Activated CD8-positive, alpha-beta T cell treated with anti-CD3 and anti-CD28 coated beads, Interleukin-2, amount 10 ng/mL, durations not matched to agents 7 days and 5 days (primary cell): ENCODE data around the gene CXCL12. TPM values are rescaled to one million over a fixed set of nuclear protein-coding genes. Genes with fewer than 3 reads are reported as not detected.

Experiments
- ATAC-seq: fragments of 150-1000 bp; cut with Tn5 transposase; one replicate; pipeline ENCODE4 v1.10.0; 2021; ENCODE audit warnings: moderate library complexity
- CTCF ChIA-PET: fragments of 350-600 bp; sonication (Branson Sonifier 250); formaldehyde crosslinking; loops from one replicate; lab custom pipeline; 2021; ENCODE audit warnings: antibody characterized with exemption; lab: Charles Lee
- POLR2A ChIA-PET: fragments of 350-600 bp; sonication (Branson Sonifier 250); formaldehyde crosslinking; loops from one replicate; lab custom pipeline; 2021; ENCODE audit warnings: antibody characterized with exemption; lab: Charles Lee
- DNase-seq: peaks from one replicate; pipeline ENCODE4 v3.0.0-alpha.2; 2020
- H3K27ac Mint-ChIP-seq: one replicate; pipeline ENCODE4 v1.8.0; 2021; ENCODE audit warnings: mild to moderate bottlenecking, mixed read lengths
- H3K27me3 Mint-ChIP-seq: one replicate; pipeline ENCODE4 v1.8.0; 2021; ENCODE audit warnings: low read depth, mixed read lengths
- H3K36me3 Mint-ChIP-seq: one replicate; pipeline ENCODE4 v1.8.0; 2021; ENCODE audit warnings: low read depth, mixed read lengths
- H3K4me1 Mint-ChIP-seq: one replicate; pipeline ENCODE4 v1.8.0; 2021; ENCODE audit warnings: low read depth, mixed read lengths
- H3K4me3 Mint-ChIP-seq: one replicate; pipeline ENCODE4 v1.8.0; 2021; ENCODE audit warnings: mild to moderate bottlenecking, mixed read lengths
- H3K9me3 Mint-ChIP-seq: one replicate; pipeline ENCODE4 v1.8.0; 2022; ENCODE audit warnings: mixed read lengths; ENCODE audit not compliant: insufficient read depth
- total RNA-seq, 2 experiments: library from RNA; stranded (reverse); gene quantifications; one replicate each; pipeline ENCODE4 v1.2.3, GENCODE V29; 2021

The CXCL12 gene
- total RNA-seq, 2 experiments from 2014 or later: not detected

DNA sequence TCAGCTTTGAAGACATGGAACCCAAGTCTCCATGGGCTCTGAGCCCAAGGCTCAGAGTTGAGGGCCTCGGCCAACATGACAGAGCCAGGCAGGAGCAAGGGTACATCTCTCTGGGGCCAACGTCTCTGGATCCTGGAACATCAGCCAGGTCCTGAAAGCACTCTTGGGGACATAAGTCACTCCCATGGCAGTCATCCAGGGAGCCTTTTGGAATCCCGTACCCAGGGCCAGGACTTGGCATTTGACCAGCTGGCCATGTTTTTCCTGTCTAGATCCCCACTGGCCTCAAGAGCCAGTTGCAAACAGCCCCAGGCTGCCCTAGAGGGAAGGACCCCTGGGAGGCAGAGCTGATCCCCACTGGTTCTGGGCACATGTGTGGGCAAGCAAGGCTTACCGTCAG is 4.3 kb upstream of the CXCL12 start:
- no peak overlapping the region for H3K4me3 Mint-ChIP-seq
- no peaks in the 10 kb centered on the region for H3K36me3 Mint-ChIP-seq
- ATAC-seq (no peak), DNase-seq (no peak)
- H3K27ac Mint-ChIP-seq: no peak overlapping the region
- peaks cover 16% of the 10 kb centered on the region for H3K27me3 Mint-ChIP-seq
- POLR2A ChIA-PET: no interaction called here
- peaks cover 5% of the 10 kb centered on the region for H3K4me1 Mint-ChIP-seq
- CTCF ChIA-PET: no interaction called here
- H3K9me3 Mint-ChIP-seq: no peaks in the 10 kb centered on the region

DNA sequence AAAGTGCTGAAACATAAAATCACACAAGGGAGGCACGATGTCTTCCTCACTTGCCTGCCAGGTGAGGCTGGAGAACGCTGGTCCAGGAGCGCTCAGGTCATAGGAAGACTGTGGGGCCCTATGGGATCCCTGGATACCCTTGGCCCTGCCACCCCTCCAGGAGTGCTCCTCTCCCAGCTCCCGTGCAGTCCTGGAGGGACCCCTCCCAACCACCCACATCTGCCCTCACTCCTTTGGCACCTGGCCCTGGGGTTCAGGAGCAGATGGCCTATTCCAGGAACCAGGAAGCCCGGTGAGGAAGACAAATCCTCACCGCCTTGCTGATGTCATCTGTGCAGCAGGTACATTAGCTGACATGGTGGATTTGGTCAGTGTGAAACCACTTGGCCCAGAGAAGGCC is 3.7 kb upstream of the CXCL12 start:
- DNase-seq: no peak
- H3K36me3 Mint-ChIP-seq: no peaks in the 10 kb centered on the region
- CTCF ChIA-PET: no interaction called here
- H3K9me3 Mint-ChIP-seq: no peaks in the 10 kb centered on the region
- H3K4me3 Mint-ChIP-seq: no peak overlapping the region
- H3K27ac Mint-ChIP-seq: no peak overlapping the region
- peaks cover 5% of the 10 kb centered on the region for H3K4me1 Mint-ChIP-seq
- no peak for ATAC-seq
- POLR2A ChIA-PET: no interaction called here
- peaks cover 21% of the 10 kb centered on the region for H3K27me3 Mint-ChIP-seq

DNA sequence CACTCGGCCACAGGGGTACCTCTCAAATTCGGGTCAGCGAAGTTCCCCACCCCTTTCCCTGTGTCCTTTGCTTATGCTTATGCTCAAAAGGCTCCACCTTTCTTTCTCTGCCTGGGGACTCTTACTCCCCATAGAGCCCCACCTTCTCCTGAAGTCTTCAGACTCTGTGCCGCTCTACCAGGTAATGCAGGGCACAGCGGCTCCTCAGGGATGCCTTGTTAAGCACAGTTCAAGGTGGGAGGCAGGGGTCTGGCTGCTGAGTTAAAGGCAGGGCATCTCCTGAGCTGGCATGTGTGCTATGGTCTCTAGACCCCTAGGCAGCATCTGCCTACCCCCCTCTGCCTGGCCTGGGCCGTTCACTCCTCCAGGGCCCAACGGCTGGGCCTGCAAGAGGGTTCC is 3.0 kb upstream of the CXCL12 start:
- H3K4me3 Mint-ChIP-seq: no peak overlapping the region
- no peak overlapping the region for H3K27ac Mint-ChIP-seq
- H3K9me3 Mint-ChIP-seq: no peaks in the 10 kb centered on the region
- CTCF ChIA-PET: interaction anchor here (1.4 kb wide), 1 partner anchor 12 kb away, joined by 3 read pairs; no protein-coding TSS in a partner anchor
- H3K27me3 Mint-ChIP-seq: peaks cover 28% of the 10 kb centered on the region
- POLR2A ChIA-PET: interaction anchor here (0.6 kb wide), 1 partner anchor 543 kb away, joined by 3 read pairs; no protein-coding TSS in a partner anchor
- no peak for DNase-seq
- H3K36me3 Mint-ChIP-seq: no peaks in the 10 kb centered on the region
- no peak for ATAC-seq
- peaks cover 7% of the 10 kb centered on the region for H3K4me1 Mint-ChIP-seq

DNA sequence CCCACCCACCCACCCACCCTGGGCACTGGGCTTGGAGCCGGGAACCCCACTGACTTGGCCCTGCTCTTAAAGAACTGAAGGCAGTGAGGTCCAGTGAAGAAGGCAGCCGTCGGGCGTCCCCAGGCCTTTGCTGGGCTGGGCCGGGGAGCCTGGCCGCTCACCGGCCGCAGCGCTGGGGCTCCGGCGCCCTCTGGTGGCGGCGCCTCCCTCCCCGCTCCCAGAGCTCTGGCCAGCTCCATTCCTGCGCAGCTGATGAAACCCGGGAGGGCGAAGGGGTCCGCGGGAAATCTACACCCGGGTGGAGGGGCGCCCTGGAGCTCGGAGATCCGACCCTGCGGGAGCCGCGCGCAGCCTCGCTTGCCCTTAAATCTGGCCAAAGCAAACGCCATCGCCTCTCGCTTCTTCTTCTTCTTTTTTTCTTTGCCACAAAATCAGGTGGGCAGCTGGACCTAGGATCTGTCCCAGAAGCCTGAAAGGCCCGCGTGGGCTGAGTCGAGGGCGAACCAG is 1.7 kb upstream of the CXCL12 start:
- peaks cover 7% of the 10 kb centered on the region for H3K4me1 Mint-ChIP-seq
- CTCF ChIA-PET: interaction anchor here (0.7 to 2.5 kb wide), 9 partner anchors 13 to 716 kb away, joined by 3 to 9 read pairs (median 3); no protein-coding TSS in a partner anchor
- DNase-seq (peak; percentile 28), ATAC-seq (peak; percentile 62)
- H3K36me3 Mint-ChIP-seq: no peaks in the 10 kb centered on the region
- peaks cover 26% of the 10 kb centered on the region for H3K27me3 Mint-ChIP-seq
- POLR2A ChIA-PET: no interaction called here
- no peaks in the 10 kb centered on the region for H3K9me3 Mint-ChIP-seq
- no peak overlapping the region for H3K27ac Mint-ChIP-seq
- no peak overlapping the region for H3K4me3 Mint-ChIP-seq

DNA sequence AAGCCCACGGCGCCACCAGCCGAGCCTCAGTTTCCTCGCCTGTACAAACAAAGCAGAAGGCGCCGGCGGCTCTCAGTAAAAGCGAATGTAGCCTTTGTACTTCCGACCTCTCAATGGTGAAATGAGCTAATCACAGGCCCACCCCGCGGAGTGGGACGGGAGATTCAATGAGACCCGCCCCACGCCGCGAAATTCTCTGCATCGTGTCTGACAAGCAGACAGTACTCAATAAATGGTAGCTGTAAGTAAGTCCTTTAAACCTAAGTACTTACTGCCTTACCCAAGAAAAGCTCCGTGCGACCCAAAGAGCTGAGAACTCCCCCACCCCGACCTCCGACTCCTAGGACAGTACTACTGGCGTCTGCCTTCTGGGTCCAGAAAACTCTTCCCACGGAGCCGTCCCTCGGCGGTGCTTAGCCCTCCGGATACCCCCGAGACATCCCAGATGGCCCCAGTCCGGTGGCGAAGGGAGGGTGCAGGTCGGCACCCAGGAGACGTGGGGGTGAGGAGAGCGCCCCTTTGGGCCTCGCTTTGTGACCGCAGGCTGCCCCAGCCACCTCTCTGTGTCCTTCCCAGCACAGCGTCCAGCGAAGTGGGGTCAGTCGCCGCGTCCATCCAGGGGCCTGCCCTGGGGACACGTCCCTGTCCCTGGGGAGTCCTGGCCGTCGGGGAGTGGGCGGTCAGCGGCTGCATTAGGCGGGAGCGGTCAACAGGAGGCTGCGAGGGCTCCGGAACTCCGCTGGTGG is 972 bp upstream of the CXCL12 start:
- peak overlapping the region; percentile 28 for H3K4me3 Mint-ChIP-seq
- ATAC-seq (no peak), DNase-seq (no peak)
- peaks cover 26% of the 10 kb centered on the region for H3K27me3 Mint-ChIP-seq
- no peaks in the 10 kb centered on the region for H3K36me3 Mint-ChIP-seq
- POLR2A ChIA-PET: no interaction called here
- no peaks in the 10 kb centered on the region for H3K9me3 Mint-ChIP-seq
- H3K4me1 Mint-ChIP-seq: peaks cover 7% of the 10 kb centered on the region
- H3K27ac Mint-ChIP-seq: no peak overlapping the region
- CTCF ChIA-PET: interaction anchor here (0.8 to 2.5 kb wide), 7 partner anchors 26 to 719 kb away, joined by 3 to 9 read pairs (median 3); no protein-coding TSS in a partner anchor

DNA sequence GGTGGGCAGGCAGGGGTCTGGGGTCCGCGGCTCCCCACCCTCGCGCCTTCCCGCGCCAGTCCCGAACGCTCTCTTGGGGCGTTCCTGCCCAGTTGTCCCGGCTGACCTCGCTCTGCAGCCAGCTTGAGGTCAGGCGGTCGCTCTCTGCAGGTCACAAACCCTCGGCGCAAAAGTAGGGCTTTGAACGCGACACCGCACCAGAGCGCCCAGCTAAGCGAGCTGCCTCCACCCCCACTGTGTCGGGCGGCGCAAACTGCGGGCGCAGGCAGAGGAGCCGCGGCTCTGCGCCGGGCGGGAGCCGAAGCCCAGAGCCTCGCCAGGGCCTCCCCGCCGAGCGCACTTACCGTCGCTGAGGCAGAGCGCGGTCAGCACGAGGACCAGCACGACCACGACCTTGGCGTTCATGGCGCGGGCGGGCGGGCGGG is 284 bp downstream of the CXCL12 start:
- Mint-ChIP-seq H3K27me3 (peaks cover 30% of the 10 kb centered on the region), H3K4me3 (no peak overlapping the region), H3K9me3 (no peaks in the 10 kb centered on the region), H3K4me1 (peaks cover 7% of the 10 kb centered on the region), H3K27ac (no peak overlapping the region), H3K36me3 (no peaks in the 10 kb centered on the region)
- no peak for DNase-seq
- POLR2A ChIA-PET: no interaction called here
- ATAC-seq: no peak
- CTCF ChIA-PET: no interaction called here

DNA sequence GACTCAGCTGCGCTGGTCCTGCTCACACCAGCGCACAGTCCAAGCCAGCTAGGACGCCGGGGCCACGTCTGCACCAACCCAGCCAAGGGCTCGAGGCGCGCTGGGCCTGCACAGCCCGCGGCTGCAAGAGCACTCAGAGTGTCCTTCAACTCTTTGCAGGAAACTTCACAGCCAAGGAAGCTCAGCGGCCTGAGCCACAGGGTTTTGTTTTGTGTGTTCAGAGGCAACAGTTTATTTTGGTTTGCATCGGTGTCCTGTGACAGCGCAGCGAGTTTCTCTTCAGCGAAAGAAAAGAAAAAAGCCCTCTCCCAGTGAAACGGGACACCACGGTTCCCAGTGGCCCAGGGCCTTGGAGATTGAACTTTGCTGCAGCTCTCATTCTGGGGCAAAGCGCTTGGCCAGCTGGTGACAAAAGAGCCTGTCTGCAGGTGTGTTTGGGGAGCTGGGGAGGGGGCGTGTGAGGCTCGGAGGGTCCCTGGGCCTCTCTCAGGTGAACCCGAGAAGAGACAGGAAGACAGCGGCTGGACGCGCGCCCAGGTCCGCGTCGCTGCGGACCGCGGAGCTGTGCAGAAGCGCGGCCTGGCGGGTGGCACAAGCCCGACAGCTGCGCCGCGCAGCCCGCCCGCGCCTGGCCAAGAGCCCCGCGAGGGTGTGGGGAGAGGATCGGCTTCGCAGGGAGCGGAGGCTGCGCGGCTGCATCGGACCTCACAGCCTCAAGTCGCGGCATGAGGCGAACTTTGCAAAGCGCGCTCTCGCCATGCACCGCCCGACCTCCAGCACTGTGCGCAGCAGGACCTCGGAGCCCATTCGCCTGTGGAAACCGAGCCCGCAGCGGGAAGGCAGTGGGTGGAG is 922 bp downstream of the CXCL12 start:
- Mint-ChIP-seq H3K27me3 (peaks cover 30% of the 10 kb centered on the region), H3K9me3 (no peaks in the 10 kb centered on the region), H3K27ac (no peak overlapping the region), H3K4me1 (peaks cover 7% of the 10 kb centered on the region), H3K36me3 (no peaks in the 10 kb centered on the region), H3K4me3 (no peak overlapping the region)
- ChIA-PET CTCF (no interaction called here), POLR2A (no interaction called here)
- ATAC-seq: peak; percentile 8
- no peak for DNase-seq

DNA sequence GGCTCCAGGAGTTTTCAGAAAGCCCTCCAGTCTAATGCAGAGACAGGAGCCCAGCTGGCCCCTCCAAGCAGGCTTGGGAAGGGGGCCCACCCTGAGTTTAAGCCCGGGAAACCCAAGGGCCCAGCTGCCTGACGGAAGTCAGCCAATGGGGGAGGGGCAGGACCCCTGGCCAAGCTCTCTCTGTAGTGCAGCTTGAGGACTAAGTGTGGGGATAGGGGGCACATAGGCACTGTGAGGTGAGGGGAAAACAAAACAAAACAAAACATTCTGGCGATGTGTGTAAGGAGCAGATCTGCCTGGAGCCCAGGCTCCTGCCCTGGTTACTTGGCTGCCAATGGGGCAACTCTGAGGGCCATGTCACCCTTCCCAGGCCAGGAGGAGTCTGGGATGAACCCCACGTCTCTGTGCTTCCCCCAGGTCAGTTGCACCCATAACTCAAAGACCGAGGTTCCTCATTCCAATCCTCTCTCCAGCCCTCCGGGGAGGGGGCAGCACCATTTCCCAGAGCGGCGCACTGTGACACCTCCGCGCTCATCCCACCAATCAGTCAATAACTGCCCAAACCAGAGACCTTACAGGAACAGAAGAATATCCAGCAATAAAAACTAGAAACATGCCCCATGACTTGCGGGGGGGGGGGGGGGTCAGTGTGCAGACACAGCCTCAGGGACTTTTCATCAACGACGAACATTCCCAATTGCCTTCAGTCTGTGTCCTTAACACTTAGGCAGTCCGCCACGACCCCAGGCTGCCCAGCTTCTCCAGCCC is 1.7 kb downstream of the CXCL12 start:
- H3K9me3 Mint-ChIP-seq: no peaks in the 10 kb centered on the region
- DNase-seq (no peak), ATAC-seq (no peak)
- ChIA-PET POLR2A (no interaction called here), CTCF (no interaction called here)
- H3K4me1 Mint-ChIP-seq: peaks cover 7% of the 10 kb centered on the region
- no peak overlapping the region for H3K27ac Mint-ChIP-seq
- H3K27me3 Mint-ChIP-seq: peaks cover 30% of the 10 kb centered on the region
- H3K4me3 Mint-ChIP-seq: no peak overlapping the region
- H3K36me3 Mint-ChIP-seq: no peaks in the 10 kb centered on the region

DNA sequence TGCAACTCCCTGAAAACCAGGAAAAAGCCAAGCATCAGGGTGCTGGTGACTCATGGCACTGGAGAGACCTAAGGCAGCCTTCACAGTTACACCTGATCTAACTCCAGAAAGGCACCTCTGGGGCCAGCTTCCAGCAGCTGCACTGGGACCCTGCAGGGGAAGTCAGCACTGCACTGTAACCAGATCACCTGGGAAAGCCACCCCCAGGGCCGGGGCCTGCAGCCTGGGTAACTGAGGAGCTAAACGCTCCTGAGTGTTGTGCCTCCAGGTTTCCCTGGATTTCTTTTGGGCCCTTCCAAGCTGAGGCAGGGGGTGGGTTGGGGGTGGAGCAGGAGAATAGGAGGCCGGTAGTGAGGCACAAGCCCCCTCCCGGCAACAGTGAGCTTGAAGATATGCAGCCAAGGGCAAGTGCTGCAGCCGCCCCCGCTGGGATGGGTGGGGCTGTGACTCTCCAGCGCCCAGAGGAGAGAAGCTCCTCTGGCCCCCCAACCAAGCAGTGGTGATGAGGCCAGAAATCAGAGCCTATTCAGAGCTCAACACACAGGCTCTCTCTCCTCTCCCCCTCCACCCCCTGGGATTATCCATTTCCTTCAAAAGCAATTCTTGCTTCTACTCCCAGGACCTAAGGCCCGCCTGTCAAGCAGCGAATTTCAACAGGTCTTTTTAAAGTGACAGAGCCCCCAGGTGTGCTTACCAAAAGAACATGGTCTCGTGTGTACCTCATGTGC is 2.6 kb downstream of the CXCL12 start:
- no peak for ATAC-seq
- H3K4me3 Mint-ChIP-seq: no peak overlapping the region
- CTCF ChIA-PET: no interaction called here
- no peaks in the 10 kb centered on the region for H3K9me3 Mint-ChIP-seq
- DNase-seq: no peak
- H3K27me3 Mint-ChIP-seq: peaks cover 30% of the 10 kb centered on the region
- POLR2A ChIA-PET: no interaction called here
- no peak overlapping the region for H3K27ac Mint-ChIP-seq
- H3K36me3 Mint-ChIP-seq: no peaks in the 10 kb centered on the region
- H3K4me1 Mint-ChIP-seq: peaks cover 7% of the 10 kb centered on the region

DNA sequence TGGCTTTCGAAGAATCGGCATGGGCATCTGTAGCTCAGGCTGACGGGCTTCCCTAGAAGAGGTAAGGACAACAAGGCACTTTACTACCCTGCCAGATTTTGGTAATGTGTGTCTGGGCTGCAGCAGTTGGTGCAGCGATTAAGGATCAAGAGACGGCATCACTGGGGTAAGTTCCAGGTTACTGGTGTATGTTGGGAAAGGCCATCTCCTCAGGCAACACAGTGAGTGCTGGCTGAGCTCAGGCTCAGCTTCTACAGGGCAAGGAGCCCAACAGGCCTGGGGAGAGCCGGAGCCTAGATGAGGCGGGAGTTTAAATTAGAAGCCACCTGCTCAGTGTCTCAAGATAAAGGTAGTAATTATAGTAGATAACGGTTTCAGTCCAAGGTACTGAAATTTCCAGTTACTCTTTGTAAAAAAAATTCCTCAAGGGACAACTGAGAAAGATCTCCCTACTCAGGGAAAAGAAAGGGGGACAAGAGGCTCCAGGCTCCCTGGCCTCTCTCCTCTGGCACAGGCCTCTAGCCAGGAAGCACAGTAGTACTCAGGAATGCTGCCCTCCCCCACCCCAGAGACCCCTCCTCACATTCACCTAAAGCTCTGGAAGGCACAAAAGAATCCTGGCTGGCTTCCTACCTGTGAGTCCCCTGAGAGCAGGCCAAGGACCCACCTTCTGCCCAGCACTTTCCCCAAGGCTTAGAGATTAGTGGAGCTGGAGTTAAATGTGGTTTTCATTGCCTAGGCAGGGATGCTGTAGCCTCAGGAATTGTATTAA is 3.9 kb downstream of the CXCL12 start:
- peaks cover 26% of the 10 kb centered on the region for H3K27me3 Mint-ChIP-seq
- H3K4me3 Mint-ChIP-seq: no peak overlapping the region
- H3K9me3 Mint-ChIP-seq: no peaks in the 10 kb centered on the region
- ChIA-PET CTCF (interaction anchor here (1.4 kb wide), 1 partner anchor 691 kb away, joined by 3 read pairs; no protein-coding TSS in a partner anchor), POLR2A (no interaction called here)
- H3K4me1 Mint-ChIP-seq: peaks cover 7% of the 10 kb centered on the region
- no peak for DNase-seq
- H3K36me3 Mint-ChIP-seq: no peaks in the 10 kb centered on the region
- no peak overlapping the region for H3K27ac Mint-ChIP-seq
- ATAC-seq: no peak
